ENCODE results near the gene PRX.

PRX gene

GRCh38 chr19:40365010-40365409, 48.2 kb downstream of the PRX start:
- Histone ChIP-seq H3K27me3 (replicated peaks; ENCODE audit: control insufficient read depth, insufficient read depth, low read length, poor library complexity, severe bottlenecking) (no peaks in the 10 kb centered on the region), H3K27ac (ENCODE audit: insufficient read depth, low read length, poor library complexity, severe bottlenecking) (no peak overlapping the region), H3K4me3 (ENCODE audit: insufficient read depth, low read depth, low read length, poor library complexity, severe bottlenecking) (no peak overlapping the region), H3K9me3 (ENCODE audit: control insufficient read depth, low read length) (no peaks in the 10 kb centered on the region), H3K36me3 (ENCODE audit: control insufficient read depth, insufficient read depth, low read length) (peaks cover 19% of the 10 kb centered on the region), H3K4me1 (ENCODE audit: control insufficient read depth, insufficient read depth, low read length, poor library complexity, severe bottlenecking) (no peaks in the 10 kb centered on the region)
- no peak for DNase-seq

DNA sequence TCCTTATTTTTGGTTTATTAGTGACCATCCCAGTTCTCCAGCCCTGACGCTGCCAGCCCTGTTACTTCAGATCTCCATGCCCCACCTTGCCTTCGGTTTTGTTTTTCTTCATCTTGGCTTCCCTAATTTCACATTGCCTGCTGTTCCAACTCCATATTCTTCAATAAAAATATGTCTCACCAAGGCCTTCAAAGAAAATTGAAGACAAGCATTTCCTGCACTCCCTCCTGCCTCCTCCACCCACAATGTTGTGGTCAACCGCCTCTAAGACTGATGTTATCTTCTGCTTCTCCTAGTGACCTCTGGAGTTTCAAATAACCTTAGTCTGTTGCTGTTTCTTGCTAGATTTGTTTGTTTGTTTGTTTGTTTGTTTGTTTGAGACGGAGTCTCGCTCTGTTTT, 50.1 kb downstream of the PRX start:
- H3K36me3 ChIP-seq (ENCODE audit: control insufficient read depth, insufficient read depth, low read length), result peaks cover 15% of the 10 kb centered on the region
- no peaks in the 10 kb centered on the region for H3K9me3 ChIP-seq (ENCODE audit: control insufficient read depth, low read length)
- H3K4me3 ChIP-seq (ENCODE audit: insufficient read depth, low read depth, low read length, poor library complexity, severe bottlenecking), result no peak overlapping the region
- no peak overlapping the region for H3K27ac ChIP-seq (ENCODE audit: insufficient read depth, low read length, poor library complexity, severe bottlenecking)
- H3K4me1 ChIP-seq (ENCODE audit: control insufficient read depth, insufficient read depth, low read length, poor library complexity, severe bottlenecking), result no peaks in the 10 kb centered on the region
- DNase-seq, result no peak
- H3K27me3 ChIP-seq (replicated peaks; ENCODE audit: control insufficient read depth, insufficient read depth, low read length, poor library complexity, severe bottlenecking), result no peaks in the 10 kb centered on the region

GRCh38 chr19:40362160-40362559, 51.0 kb downstream of the PRX start:
- no peaks in the 10 kb centered on the region for H3K4me1 ChIP-seq (ENCODE audit: control insufficient read depth, insufficient read depth, low read length, poor library complexity, severe bottlenecking)
- H3K36me3 ChIP-seq (ENCODE audit: control insufficient read depth, insufficient read depth, low read length), result peaks cover 6% of the 10 kb centered on the region
- no peak overlapping the region for H3K27ac ChIP-seq (ENCODE audit: insufficient read depth, low read length, poor library complexity, severe bottlenecking)
- no peak for DNase-seq
- H3K27me3 ChIP-seq (replicated peaks; ENCODE audit: control insufficient read depth, insufficient read depth, low read length, poor library complexity, severe bottlenecking), result no peaks in the 10 kb centered on the region
- H3K9me3 ChIP-seq (ENCODE audit: control insufficient read depth, low read length), result no peaks in the 10 kb centered on the region
- H3K4me3 ChIP-seq (ENCODE audit: insufficient read depth, low read depth, low read length, poor library complexity, severe bottlenecking), result no peak overlapping the region

- H3K4me3 ChIP-seq (ENCODE audit: insufficient read depth, low read depth, low read length, poor library complexity, severe bottlenecking), result no peak overlapping the region
- no peaks in the 10 kb centered on the region for H3K9me3 ChIP-seq (ENCODE audit: control insufficient read depth, low read length)
- no peak overlapping the region for H3K27ac ChIP-seq (ENCODE audit: insufficient read depth, low read length, poor library complexity, severe bottlenecking)
- no peaks in the 10 kb centered on the region for H3K27me3 ChIP-seq (replicated peaks; ENCODE audit: control insufficient read depth, insufficient read depth, low read length, poor library complexity, severe bottlenecking)
- H3K36me3 ChIP-seq (ENCODE audit: control insufficient read depth, insufficient read depth, low read length), result no peaks in the 10 kb centered on the region
- DNase-seq, result no peak
- no peaks in the 10 kb centered on the region for H3K4me1 ChIP-seq (ENCODE audit: control insufficient read depth, insufficient read depth, low read length, poor library complexity, severe bottlenecking)
Measured at GRCh38 chr19:40360708-40361241, 52.4 kb downstream of the PRX start.

- DNase-seq, result no peak
- no peaks in the 10 kb centered on the region for H3K4me1 ChIP-seq (ENCODE audit: control insufficient read depth, insufficient read depth, low read length, poor library complexity, severe bottlenecking)
Measured at GRCh38 chr19:40360020-40360707, 53.0 kb downstream of the PRX start.

DNA sequence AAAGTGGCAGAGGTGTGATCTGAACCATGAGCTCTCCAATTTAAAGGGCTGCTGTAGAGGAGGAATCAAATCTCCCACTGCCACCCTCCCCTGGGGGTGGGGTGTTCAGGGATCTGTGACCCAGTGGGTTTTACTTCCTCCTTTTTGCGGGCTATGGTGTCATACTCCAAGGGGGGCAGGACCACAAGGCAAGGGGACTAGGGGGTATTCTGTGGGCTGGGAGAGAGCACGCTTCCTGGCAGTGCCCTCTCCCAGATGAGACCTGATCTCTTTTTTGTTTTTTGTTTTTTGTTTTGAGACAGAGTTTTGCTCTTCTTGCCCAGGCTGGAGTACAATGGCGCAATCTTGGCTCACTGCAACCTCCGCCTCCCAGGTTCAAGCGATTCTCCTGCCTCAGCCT, 54.4 kb downstream of the PRX start:
- Histone ChIP-seq H3K27me3 (replicated peaks; ENCODE audit: control insufficient read depth, insufficient read depth, low read length, poor library complexity, severe bottlenecking) (no peaks in the 10 kb centered on the region), H3K4me3 (ENCODE audit: insufficient read depth, low read depth, low read length, poor library complexity, severe bottlenecking) (no peak overlapping the region), H3K27ac (ENCODE audit: insufficient read depth, low read length, poor library complexity, severe bottlenecking) (no peak overlapping the region), H3K4me1 (ENCODE audit: control insufficient read depth, insufficient read depth, low read length, poor library complexity, severe bottlenecking) (no peaks in the 10 kb centered on the region), H3K9me3 (ENCODE audit: control insufficient read depth, low read length) (no peaks in the 10 kb centered on the region), H3K36me3 (ENCODE audit: control insufficient read depth, insufficient read depth, low read length) (no peaks in the 10 kb centered on the region)
- no peak for DNase-seq

More at GRCh38 chr19:40360020-40360707, 53.0 kb downstream of the PRX start:
- Histone ChIP-seq H3K4me3 (ENCODE audit: insufficient read depth, low read depth, low read length, poor library complexity, severe bottlenecking) (no peak overlapping the region), H3K27me3 (replicated peaks; ENCODE audit: control insufficient read depth, insufficient read depth, low read length, poor library complexity, severe bottlenecking) (no peaks in the 10 kb centered on the region), H3K27ac (ENCODE audit: insufficient read depth, low read length, poor library complexity, severe bottlenecking) (no peak overlapping the region), H3K9me3 (ENCODE audit: control insufficient read depth, low read length) (no peaks in the 10 kb centered on the region), H3K36me3 (ENCODE audit: control insufficient read depth, insufficient read depth, low read length) (no peaks in the 10 kb centered on the region)

GRCh38 chr19:40357640-40358039, 55.5 kb downstream of the PRX start:
- Histone ChIP-seq H3K36me3 (ENCODE audit: control insufficient read depth, insufficient read depth, low read length) (no peaks in the 10 kb centered on the region), H3K27ac (ENCODE audit: insufficient read depth, low read length, poor library complexity, severe bottlenecking) (no peak overlapping the region), H3K4me3 (ENCODE audit: insufficient read depth, low read depth, low read length, poor library complexity, severe bottlenecking) (no peak overlapping the region), H3K27me3 (replicated peaks; ENCODE audit: control insufficient read depth, insufficient read depth, low read length, poor library complexity, severe bottlenecking) (no peaks in the 10 kb centered on the region), H3K4me1 (ENCODE audit: control insufficient read depth, insufficient read depth, low read length, poor library complexity, severe bottlenecking) (no peaks in the 10 kb centered on the region), H3K9me3 (ENCODE audit: control insufficient read depth, low read length) (no peaks in the 10 kb centered on the region)
- no peak for DNase-seq

DNA sequence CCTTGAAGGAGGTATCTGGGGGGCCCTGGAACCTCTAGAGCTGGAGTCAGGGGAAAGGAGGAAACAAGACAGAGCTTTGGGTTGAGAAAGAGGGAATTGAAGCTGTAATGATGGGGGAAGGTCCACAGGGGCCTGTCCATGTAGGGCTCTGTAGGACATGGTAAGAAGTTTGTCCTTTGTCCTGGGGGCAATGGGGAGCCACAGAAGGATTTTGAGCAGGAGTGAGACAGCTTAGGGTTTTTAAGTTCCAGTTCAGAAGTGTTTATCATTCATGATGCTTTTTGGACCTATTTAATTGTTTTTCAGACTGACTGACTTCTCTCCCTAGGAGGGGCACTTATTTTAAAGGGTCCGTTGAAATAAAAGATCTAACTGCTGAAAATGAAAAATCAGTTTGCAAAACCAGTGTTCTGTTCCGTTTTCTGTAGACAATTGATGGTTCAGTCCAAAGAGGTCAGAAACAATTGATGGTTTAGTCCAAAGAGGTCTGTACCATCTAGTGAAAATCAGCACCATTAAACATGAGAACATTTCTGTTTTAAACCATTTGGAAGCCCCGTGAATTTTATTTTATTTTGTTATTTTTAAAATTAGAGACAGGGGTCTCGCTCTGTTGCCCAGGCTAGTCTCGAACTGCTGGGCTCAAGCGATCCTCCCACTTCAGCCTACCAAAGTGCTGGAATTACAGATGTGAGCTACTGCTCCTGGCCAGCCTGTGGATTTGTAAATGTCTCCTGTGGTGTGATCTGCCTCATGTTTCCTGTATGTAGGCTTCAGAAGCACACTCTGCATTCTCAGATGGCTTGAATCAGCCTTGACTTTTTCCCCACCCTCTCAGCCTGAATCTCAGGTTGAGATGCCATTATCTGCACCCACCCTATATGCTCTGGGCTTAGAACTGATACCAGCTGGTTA, 56.2 kb downstream of the PRX start:
- Histone ChIP-seq H3K4me3 (ENCODE audit: insufficient read depth, low read depth, low read length, poor library complexity, severe bottlenecking) (no peak overlapping the region), H3K36me3 (ENCODE audit: control insufficient read depth, insufficient read depth, low read length) (no peaks in the 10 kb centered on the region), H3K4me1 (ENCODE audit: control insufficient read depth, insufficient read depth, low read length, poor library complexity, severe bottlenecking) (no peaks in the 10 kb centered on the region), H3K9me3 (ENCODE audit: control insufficient read depth, low read length) (no peaks in the 10 kb centered on the region), H3K27ac (ENCODE audit: insufficient read depth, low read length, poor library complexity, severe bottlenecking) (no peak overlapping the region), H3K27me3 (replicated peaks; ENCODE audit: control insufficient read depth, insufficient read depth, low read length, poor library complexity, severe bottlenecking) (no peaks in the 10 kb centered on the region)
- DNase-seq, result no peak

GRCh38 chr19:40355975-40356680, 57.0 kb downstream of the PRX start:
- Histone ChIP-seq H3K4me1 (ENCODE audit: control insufficient read depth, insufficient read depth, low read length, poor library complexity, severe bottlenecking) (no peaks in the 10 kb centered on the region), H3K27me3 (replicated peaks; ENCODE audit: control insufficient read depth, insufficient read depth, low read length, poor library complexity, severe bottlenecking) (no peaks in the 10 kb centered on the region), H3K4me3 (ENCODE audit: insufficient read depth, low read depth, low read length, poor library complexity, severe bottlenecking) (no peak overlapping the region), H3K27ac (ENCODE audit: insufficient read depth, low read length, poor library complexity, severe bottlenecking) (no peak overlapping the region), H3K36me3 (ENCODE audit: control insufficient read depth, insufficient read depth, low read length) (no peaks in the 10 kb centered on the region), H3K9me3 (ENCODE audit: control insufficient read depth, low read length) (no peaks in the 10 kb centered on the region)
- DNase-seq, result no peak
